HG03460 (cell line): Measurements from ENCODE around the gene ARHGEF10L.

Experiments
- ATAC-seq: cut with Tn5 transposase; IDR thresholded peaks from one replicate; pipeline ENCODE4 v1.9.1; 2021; ENCODE audit not compliant: unreplicated experiment

Gene ARHGEF10L

DNA sequence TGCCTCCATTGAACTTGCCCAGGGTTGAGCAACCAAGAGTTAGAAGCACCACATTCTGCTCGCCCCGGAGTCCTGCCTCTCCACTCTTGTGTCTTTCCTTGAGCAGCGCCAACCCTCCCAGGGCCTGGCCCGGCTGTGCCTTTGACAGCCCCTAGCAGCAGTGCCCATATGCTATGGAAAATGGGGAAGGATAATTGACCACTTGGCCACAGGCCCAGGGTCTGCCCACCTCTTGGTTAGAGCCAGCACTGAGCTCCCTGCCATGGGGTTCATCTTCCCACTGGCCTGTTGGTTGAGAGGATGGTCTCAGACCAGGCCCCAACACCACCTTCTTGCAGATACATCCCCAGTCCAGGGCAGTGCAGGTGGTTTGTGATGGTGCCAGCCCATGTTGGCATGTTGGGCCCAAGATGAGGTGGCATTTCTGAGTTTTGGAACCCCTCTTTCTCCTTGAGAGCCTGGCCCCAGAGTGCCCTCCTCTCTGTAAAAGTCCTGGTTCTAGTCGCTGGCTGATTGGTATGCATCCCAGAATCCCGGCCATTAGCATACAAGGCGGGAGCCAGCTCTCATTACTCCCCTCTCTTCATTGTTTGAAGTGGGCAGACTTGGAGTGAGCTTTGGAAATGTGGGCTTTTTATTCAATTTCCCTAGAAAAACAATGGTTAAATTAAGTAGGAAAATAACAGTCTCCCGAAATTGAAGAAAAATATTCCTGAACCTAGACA lies 7.6 kb downstream of the ARHGEF10L start:
- ATAC-seq = no peak

DNA sequence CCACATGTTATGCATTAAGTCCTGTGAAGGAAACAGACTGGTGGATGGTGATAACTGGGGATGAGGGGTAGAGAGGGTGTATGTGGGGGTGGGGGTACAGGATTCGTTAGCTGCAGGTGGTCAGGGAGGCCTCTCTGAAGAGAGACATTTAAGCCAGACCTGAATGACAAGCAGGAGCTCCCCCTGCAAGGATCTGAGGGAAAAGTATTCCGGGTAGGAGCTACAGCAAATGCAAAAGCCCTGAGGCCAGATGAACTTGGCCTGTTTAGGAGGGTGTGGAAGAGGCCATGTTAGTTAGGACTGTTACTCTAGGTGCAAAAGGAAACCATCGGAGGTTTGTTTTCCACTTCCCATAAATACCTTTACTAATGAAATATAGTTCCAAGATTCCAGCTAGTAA lies 9.9 kb downstream of the ARHGEF10L start:
- no peak for ATAC-seq

DNA sequence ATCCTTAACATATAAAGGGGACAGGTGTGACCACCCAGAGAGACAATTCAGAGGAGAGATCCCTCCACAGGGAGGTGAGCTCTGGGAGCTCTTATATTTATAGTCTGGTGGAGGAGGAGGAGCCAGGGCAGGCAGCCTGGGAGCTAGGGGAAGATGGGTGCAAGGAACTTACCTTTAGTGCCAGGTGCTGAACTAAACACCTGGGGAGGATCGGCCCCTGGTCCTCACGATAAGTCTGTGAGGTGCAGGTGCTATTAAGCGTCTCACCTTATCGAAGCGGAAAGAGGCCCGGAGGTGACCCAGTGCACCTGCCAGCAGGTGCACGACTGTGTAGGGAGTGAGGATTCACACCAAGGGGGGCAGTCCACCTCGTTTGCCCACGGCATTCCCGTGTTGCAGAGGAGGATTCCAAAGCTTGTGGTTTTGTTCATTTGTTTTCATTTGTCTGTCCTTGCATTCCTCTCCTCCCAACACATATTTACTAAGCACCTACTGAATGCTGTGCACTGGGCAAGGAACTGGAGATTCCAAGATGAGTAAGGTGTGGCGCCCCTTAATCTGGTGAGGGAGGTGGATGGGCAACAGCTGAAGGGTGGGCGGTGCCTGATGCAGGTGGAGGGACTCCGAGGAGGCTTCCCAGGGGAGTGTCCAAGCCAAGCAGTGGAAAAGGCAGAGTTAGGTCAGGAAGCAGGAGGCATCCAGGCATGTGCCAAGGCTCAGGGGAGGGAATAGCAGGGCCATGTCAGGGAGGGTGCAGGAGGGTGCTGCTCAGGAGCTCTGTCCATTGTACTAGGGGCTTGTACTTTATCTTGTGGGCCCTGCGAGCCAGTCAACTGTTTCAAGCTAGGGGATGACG lies 11.5 kb downstream of the ARHGEF10L start:
- no peak for ATAC-seq

GRCh38 chr1:17551755-17552234 lies 12.3 kb downstream of the ARHGEF10L start:
- no peak for ATAC-seq

GRCh38 chr1:17553975-17554700 lies 14.6 kb downstream of the ARHGEF10L start:
- no peak for ATAC-seq

- ATAC-seq = no peak
Measured at GRCh38 chr1:17554954-17555353, 15.5 kb downstream of the ARHGEF10L start.

- no peak for ATAC-seq
Measured at GRCh38 chr1:17557986-17558385, 18.5 kb downstream of the ARHGEF10L start.

DNA sequence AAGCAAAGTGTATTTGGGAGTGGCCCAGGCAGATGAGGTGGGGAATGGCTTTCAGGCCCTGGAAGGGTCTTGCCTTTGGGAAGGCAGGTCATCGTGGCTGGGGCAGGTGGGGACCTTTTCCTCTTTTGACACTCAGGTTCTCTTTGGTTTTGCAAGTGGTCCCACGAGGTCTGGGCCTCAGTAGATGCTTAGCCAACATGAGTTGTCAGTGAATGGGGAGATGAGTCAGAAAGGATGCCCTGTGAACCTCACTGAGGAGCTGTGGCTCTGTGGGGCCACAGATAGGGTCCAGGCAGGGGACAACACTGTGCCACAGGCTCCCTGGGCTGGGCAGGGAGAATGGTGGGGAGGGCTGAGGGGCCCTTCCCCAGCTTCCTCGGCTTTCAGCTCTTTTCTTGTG lies 19.0 kb downstream of the ARHGEF10L start:
- ATAC-seq = no peak

- no peak for ATAC-seq
Measured at GRCh38 chr1:17558954-17559614, 19.6 kb downstream of the ARHGEF10L start.

GRCh38 chr1:17559615-17560419 lies 20.3 kb downstream of the ARHGEF10L start:
- no peak for ATAC-seq

GRCh38 chr1:17561247-17561548 lies 21.7 kb downstream of the ARHGEF10L start:
- no peak for ATAC-seq

- no peak for ATAC-seq
Measured at GRCh38 chr1:17561561-17561985, 22.1 kb downstream of the ARHGEF10L start.

- ATAC-seq = no peak
Measured at GRCh38 chr1:17562375-17562774, 22.9 kb downstream of the ARHGEF10L start.

- no peak for ATAC-seq
Measured at GRCh38 chr1:17563494-17564281, 24.2 kb downstream of the ARHGEF10L start.

DNA sequence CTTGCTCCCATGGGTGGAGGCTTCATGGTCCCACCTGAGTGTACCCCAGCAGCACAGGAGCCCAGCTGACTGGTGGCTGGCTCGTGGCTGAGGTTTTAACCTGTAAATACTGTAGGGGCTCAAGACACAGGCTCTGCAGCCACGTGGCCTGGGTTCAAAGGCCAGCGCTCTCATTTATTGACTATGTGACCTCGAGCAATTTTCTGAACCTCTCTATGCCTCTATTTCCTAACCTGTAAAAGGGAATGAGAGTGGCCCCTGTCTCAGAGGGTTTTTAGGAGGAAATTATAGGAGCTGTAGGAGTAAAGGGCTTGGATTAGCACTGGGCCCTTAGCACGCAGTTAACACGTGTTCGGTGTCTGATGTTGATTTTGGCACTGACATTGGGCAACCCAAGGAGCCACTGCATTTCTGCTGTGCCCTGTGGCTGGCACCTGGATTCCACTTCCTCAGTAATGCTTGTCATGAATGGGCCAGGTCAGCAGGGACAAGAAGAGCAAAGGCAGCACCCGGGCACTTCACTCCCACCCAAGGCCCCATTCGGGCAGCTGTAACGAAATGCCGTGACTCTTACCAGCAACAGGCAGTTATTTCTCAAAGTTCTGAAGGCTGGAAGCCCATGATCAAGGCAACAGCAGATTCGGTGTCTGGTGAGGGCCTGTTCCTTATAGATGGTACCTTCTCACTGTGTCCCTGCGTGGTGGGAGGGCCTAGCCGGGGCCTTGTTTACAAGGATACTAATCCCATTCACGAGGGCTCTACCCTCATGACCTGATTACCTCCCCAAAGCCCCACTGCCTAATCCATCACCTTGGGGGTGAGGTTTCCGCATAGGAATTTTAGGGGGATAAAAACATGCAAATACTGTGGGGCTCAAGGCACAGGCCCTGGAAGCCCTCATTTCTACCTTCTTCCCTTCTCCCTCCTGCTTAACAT lies 25.2 kb downstream of the ARHGEF10L start:
- no peak for ATAC-seq

- ATAC-seq = no peak
Measured at GRCh38 chr1:17565461-17566252, 26.2 kb downstream of the ARHGEF10L start.

DNA sequence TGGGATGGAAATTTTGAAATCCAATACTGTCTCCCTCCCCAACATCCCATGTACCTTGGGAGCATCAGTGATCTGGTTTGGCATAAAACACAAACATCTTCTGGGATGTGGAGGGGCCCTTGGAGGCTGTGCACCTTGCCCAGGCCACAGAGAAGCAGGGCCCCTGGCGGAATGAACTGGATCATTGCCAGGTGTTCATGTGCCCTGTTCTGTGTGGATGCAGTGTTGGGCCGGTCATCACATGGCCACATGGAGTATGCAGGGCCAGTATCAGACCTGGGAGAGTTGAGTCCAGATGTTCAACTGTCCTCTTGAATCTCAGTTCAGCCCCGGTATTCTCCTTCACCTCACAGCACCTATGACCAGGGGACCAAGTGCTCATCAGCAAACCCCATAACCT lies 26.9 kb downstream of the ARHGEF10L start:
- ATAC-seq = no peak

DNA sequence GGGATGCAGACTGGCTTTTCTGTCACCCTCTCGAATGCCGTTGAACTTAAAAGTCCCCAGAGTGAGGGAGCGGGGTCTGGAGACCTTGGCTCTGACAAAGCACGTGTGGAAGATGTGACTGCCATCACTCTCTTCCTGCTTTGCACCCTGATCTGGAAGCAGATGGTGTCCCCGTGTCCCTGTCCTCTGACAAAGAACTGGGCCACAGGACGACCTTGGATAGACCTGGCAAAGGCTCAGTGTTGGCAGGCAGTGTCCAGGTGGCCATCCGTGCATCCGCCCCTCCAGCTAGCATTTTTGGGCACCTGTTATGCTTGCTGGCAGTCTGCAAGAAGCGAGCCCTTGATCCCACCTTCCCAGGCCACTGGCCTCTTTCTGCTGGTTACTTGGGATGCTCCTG lies 27.4 kb downstream of the ARHGEF10L start:
- no peak for ATAC-seq
